Measurements from ENCODE around the gene SMIM21.

The SMIM21 gene

GRCh38 chr18:75365837-75366236 is 61.7 kb downstream of the SMIM21 start:
- no peak overlapping the region for H3K27ac ChIP-seq
- TF ChIP-seq Cebpa-rat (IDR thresholded peaks at IDR 0.05): no peak
- H3K4me2 ChIP-seq: no peak overlapping the region
- H3K27me3 ChIP-seq: no peaks in the 10 kb centered on the region
- no peaks in the 10 kb centered on the region for H4K20me1 ChIP-seq
- no peaks in the 10 kb centered on the region for H3K36me3 ChIP-seq
- no peak overlapping the region for H3K9ac ChIP-seq
- peaks cover 0 to 7% (median 0%) of the 10 kb centered on the region in 10 experiments; a peak in 1 of 20 replicates for H3K4me1 ChIP-seq
- no peak overlapping the region for H3K4me3 ChIP-seq
- no peaks in the 10 kb centered on the region for H3K9me3 ChIP-seq (replicated peaks in 1 of 11)

GRCh38 chr18:75365254-75365629 is 62.3 kb downstream of the SMIM21 start:
- Histone ChIP-seq H3K4me3 (no peak overlapping the region), H3K36me3 (no peaks in the 10 kb centered on the region), H4K20me1 (no peaks in the 10 kb centered on the region), H3K9me3 (replicated peaks in 1 of 11) (no peaks in the 10 kb centered on the region), H3K4me1 (peaks cover 0 to 7% (median 0%) of the 10 kb centered on the region in 10 experiments; a peak in 1 of 20 replicates), H3K27ac (no peak overlapping the region), H3K4me2 (no peak overlapping the region), H3K9ac (no peak overlapping the region), H3K27me3 (no peaks in the 10 kb centered on the region)
- no peak for TF ChIP-seq Cebpa-rat (IDR thresholded peaks at IDR 0.05)

- Histone ChIP-seq H3K9me3 (replicated peaks in 1 of 11) (no peaks in the 10 kb centered on the region), H3K4me3 (no peak overlapping the region), H4K20me1 (no peaks in the 10 kb centered on the region), H3K27me3 (no peaks in the 10 kb centered on the region), H3K36me3 (no peaks in the 10 kb centered on the region), H3K4me1 (peaks cover 0 to 6% (median 1%) of the 10 kb centered on the region in 10 experiments; a peak in 7 of 20 replicates), H3K27ac (no peak overlapping the region), H3K4me2 (no peak overlapping the region), H3K9ac (no peak overlapping the region)
- TF ChIP-seq Cebpa-rat (IDR thresholded peaks at IDR 0.05): no peak
Measured at GRCh38 chr18:75364512-75365253, 62.8 kb downstream of the SMIM21 start.

GRCh38 chr18:75363446-75364225 is 63.9 kb downstream of the SMIM21 start:
- Histone ChIP-seq H3K36me3 (no peaks in the 10 kb centered on the region), H3K27me3 (no peaks in the 10 kb centered on the region), H3K9me3 (replicated peaks in 1 of 11) (no peaks in the 10 kb centered on the region), H3K4me1 (peaks cover 0 to 10% (median 5%) of the 10 kb centered on the region in 10 experiments; a peak in 8 of 20 replicates), H3K9ac (no peak overlapping the region), H3K27ac (no peak overlapping the region), H4K20me1 (no peaks in the 10 kb centered on the region), H3K4me3 (no peak overlapping the region), H3K4me2 (no peak overlapping the region)
- TF ChIP-seq Cebpa-rat (IDR thresholded peaks at IDR 0.05): no peak

GRCh38 chr18:75362435-75362834 is 65.1 kb downstream of the SMIM21 start:
- H3K4me1 ChIP-seq: peaks cover 0 to 10% (median 5%) of the 10 kb centered on the region in 10 experiments; a peak in 8 of 20 replicates

GRCh38 chr18:75360941-75361340 is 66.6 kb downstream of the SMIM21 start:
- TF ChIP-seq Cebpa-rat (IDR thresholded peaks at IDR 0.05): no peak
- H3K4me3 ChIP-seq: no peak overlapping the region
- H3K9me3 ChIP-seq (replicated peaks in 1 of 11): peaks cover 7 to 23% (median 14%) of the 10 kb centered on the region in 11 experiments; a peak in 20 of 22 replicates
- no peak overlapping the region for H3K9ac ChIP-seq
- peaks cover 0 to 10% (median 5%) of the 10 kb centered on the region in 10 experiments; a peak in 8 of 20 replicates for H3K4me1 ChIP-seq
- H4K20me1 ChIP-seq: no peaks in the 10 kb centered on the region
- no peak overlapping the region for H3K27ac ChIP-seq
- H3K4me2 ChIP-seq: no peak overlapping the region
- no peaks in the 10 kb centered on the region for H3K27me3 ChIP-seq
- no peaks in the 10 kb centered on the region for H3K36me3 ChIP-seq

More at GRCh38 chr18:75362435-75362834, 65.1 kb downstream of the SMIM21 start:
- no peak overlapping the region for H3K4me2 ChIP-seq
- H3K9ac ChIP-seq: no peak overlapping the region
- peaks cover 0 to 8% (median 3%) of the 10 kb centered on the region in 11 experiments; a peak in 15 of 22 replicates for H3K9me3 ChIP-seq (replicated peaks in 1 of 11)
- TF ChIP-seq Cebpa-rat (IDR thresholded peaks at IDR 0.05): no peak
- no peaks in the 10 kb centered on the region for H4K20me1 ChIP-seq
- H3K36me3 ChIP-seq: no peaks in the 10 kb centered on the region
- no peaks in the 10 kb centered on the region for H3K27me3 ChIP-seq
- H3K4me3 ChIP-seq: no peak overlapping the region
- no peak overlapping the region for H3K27ac ChIP-seq

- H3K4me3 ChIP-seq: no peak overlapping the region
- peaks cover 7 to 28% (median 15%) of the 10 kb centered on the region in 11 experiments; a peak in 20 of 22 replicates for H3K9me3 ChIP-seq (replicated peaks in 1 of 11)
- H3K27ac ChIP-seq: no peak overlapping the region
- no peak overlapping the region for H3K4me2 ChIP-seq
- no peak overlapping the region for H3K9ac ChIP-seq
- H3K36me3 ChIP-seq: no peaks in the 10 kb centered on the region
- H3K4me1 ChIP-seq: peaks cover 0 to 10% (median 5%) of the 10 kb centered on the region in 10 experiments; a peak in 8 of 20 replicates
- no peak for TF ChIP-seq Cebpa-rat (IDR thresholded peaks at IDR 0.05)
- no peaks in the 10 kb centered on the region for H4K20me1 ChIP-seq
- no peaks in the 10 kb centered on the region for H3K27me3 ChIP-seq
Measured at GRCh38 chr18:75360215-75360614, 67.3 kb downstream of the SMIM21 start.

All from BLaER1 treated with 17β-estradiol and CSF1 and Interleukin-3, amounts not matched to agents 10 nM and 100 nM (cell line).